Endothelial cell (in vitro differentiated cells): Measurements from ENCODE around the gene PRSS53. TPM values are rescaled to one million over a fixed set of nuclear protein-coding genes. Genes with fewer than 3 reads are reported as not detected.

Experiments
- DNase-seq: peaks from one replicate; pipeline ENCODE4 v3.0.0; 2021; ENCODE audit warnings: low spot score
- H3K27ac Mint-ChIP-seq: one replicate; pipeline ENCODE4 v1.8.0; 2021; ENCODE audit warnings: mixed read lengths, inconsistent platforms; ENCODE audit not compliant: unreplicated experiment
- H3K27me3 Mint-ChIP-seq: one replicate; pipeline ENCODE4 v1.8.0; 2021; ENCODE audit warnings: mild to moderate bottlenecking, moderate library complexity, mixed read lengths, inconsistent platforms; ENCODE audit not compliant: unreplicated experiment
- H3K36me3 Mint-ChIP-seq: one replicate; pipeline ENCODE4 v1.8.0; 2021; ENCODE audit warnings: mild to moderate bottlenecking, low read depth, mixed read lengths, inconsistent platforms; ENCODE audit not compliant: unreplicated experiment
- H3K4me1 Mint-ChIP-seq: one replicate; pipeline ENCODE4 v1.8.0; 2021; ENCODE audit warnings: mild to moderate bottlenecking, mixed read lengths, inconsistent platforms; ENCODE audit not compliant: unreplicated experiment
- H3K4me3 Mint-ChIP-seq: one replicate; pipeline ENCODE4 v1.8.0; 2021; ENCODE audit warnings: mild to moderate bottlenecking, mixed read lengths, inconsistent platforms; ENCODE audit not compliant: unreplicated experiment
- H3K9me3 Mint-ChIP-seq: one replicate; pipeline ENCODE4 v1.8.0; 2021; ENCODE audit warnings: mixed read lengths, inconsistent platforms; ENCODE audit not compliant: unreplicated experiment
- CTCF ChIP-seq: fragments of 200-600 bp; sonication (generic); IDR thresholded peaks from one replicate; pipeline ENCODE4 v1.5.0; 2021; ENCODE audit warnings: antibody characterized with exemption; ENCODE audit not compliant: unreplicated experiment
- total RNA-seq: library from RNA; stranded (reverse); fragmentation: NEBNext Ultra II Directional; extraction: Animal tissue kit (Norgen Biotek cat#: 25700); gene quantifications from one replicate; pipeline ENCODE4 v1.2.1, GENCODE V29; 2021; ENCODE audit not compliant: unreplicated experiment

PRSS53 gene
- total RNA-seq, 1 donor from 2014 or later = 1.8 TPM

- peaks cover 14% of the 10 kb centered on the region for H3K4me1 Mint-ChIP-seq
- peaks cover 28% of the 10 kb centered on the region for H3K36me3 Mint-ChIP-seq
- H3K27ac Mint-ChIP-seq = no peak overlapping the region
- peak overlapping the region; percentile 88 for H3K4me3 Mint-ChIP-seq
- no peaks in the 10 kb centered on the region for H3K9me3 Mint-ChIP-seq
- peaks cover 20% of the 10 kb centered on the region for H3K27me3 Mint-ChIP-seq
- no peak for DNase-seq
- no peak for TF ChIP-seq CTCF
Observed at GRCh38 chr16:31108794-31109558, 20.2 kb upstream of the PRSS53 start.

DNA sequence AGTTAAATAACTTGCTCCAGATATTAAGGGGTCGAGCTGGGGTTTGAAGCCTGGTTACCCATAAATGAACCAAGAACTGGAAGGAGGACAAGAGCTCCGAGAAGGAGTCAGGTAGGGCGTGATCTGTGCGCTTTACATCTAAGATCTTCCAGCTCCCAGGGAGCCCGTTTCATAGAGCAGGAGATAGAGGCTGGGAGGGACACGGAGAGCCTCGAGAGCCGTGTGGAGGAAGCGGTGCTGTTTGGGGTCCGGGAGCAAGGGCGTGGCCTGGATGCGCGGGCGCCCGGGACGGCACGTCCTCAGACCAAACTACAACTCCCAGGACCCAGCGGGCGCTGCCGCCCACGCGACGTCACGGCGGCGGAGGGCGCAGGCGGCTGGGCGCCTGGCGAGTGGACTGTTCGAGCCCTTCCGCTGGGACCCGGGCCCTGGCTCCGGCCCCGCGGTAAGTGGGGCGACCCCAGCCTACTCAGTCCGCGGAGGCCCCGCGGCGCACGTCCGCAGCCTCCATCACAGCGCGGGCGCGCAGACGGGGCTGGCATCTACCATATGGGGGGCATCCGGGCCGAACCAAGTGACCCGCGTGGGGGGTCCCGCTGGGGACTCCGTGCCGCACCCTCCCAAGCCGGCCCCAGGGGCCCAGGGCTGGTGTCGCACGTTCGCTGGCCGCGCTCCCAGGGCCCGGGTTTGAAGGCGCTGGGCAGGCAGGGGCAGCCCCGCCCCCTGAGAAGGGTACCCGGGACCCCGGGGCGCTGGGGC lies 19.5 kb upstream of the PRSS53 start, which contains the start of gene BCKDK:
Gene BCKDK (plus strand): TSS at position 352 of the 759 bp plus-strand sequence. CDS start 838 bp downstream, outside the sequence.
- DNase-seq = peak; percentile 62
- H3K36me3 Mint-ChIP-seq = peaks cover 28% of the 10 kb centered on the region
- peak within 1 kb of the TSS; percentile 97 for H3K4me3 Mint-ChIP-seq

DNA sequence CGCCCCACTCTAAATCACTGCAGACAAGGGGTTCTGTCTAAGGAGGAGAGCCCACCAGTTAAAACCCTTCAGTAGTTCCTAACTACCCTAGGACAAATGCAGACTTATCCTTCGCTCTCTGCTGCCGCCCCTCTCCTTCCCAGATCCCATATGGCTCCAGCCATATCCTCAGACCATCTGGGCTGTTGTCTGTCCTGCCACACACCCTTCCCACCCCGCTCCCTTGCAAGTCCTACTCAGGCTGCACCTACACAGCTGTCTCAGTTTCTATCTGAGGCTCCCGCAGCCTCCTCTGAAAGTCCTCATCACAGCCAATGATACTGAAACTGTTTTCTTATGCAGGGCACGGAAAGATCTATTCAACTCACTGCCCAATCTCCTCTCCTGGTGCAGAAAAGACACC lies 18.7 kb upstream of the PRSS53 start:
- Mint-ChIP-seq H3K36me3 (peaks cover 24% of the 10 kb centered on the region), H3K9me3 (no peaks in the 10 kb centered on the region), H3K27me3 (peaks cover 20% of the 10 kb centered on the region), H3K4me1 (peaks cover 9% of the 10 kb centered on the region), H3K27ac (peak overlapping the region; percentile 80), H3K4me3 (peak overlapping the region; percentile 97)
- DNase-seq = no peak
- no peak for TF ChIP-seq CTCF

More for the DNA sequence above, 19.5 kb upstream of the PRSS53 start, which contains the start of gene BCKDK:
- no peaks in the 10 kb centered on the region for H3K9me3 Mint-ChIP-seq
- H3K27ac Mint-ChIP-seq = peak within 1 kb of the TSS; percentile 80
- no peak for TF ChIP-seq CTCF
- H3K4me1 Mint-ChIP-seq = peaks cover 9% of the 10 kb centered on the region
- peaks cover 20% of the 10 kb centered on the region for H3K27me3 Mint-ChIP-seq

GRCh38 chr16:31106509-31107464 lies 18.0 kb upstream of the PRSS53 start:
- Mint-ChIP-seq H3K27ac (no peak overlapping the region), H3K9me3 (no peaks in the 10 kb centered on the region), H3K4me1 (peaks cover 9% of the 10 kb centered on the region), H3K27me3 (peaks cover 20% of the 10 kb centered on the region), H3K36me3 (peaks cover 22% of the 10 kb centered on the region), H3K4me3 (peak overlapping the region; percentile 97)
- DNase-seq = no peak
- TF ChIP-seq CTCF = no peak
